Measurements from ENCODE around the gene BEND3.

DNA sequence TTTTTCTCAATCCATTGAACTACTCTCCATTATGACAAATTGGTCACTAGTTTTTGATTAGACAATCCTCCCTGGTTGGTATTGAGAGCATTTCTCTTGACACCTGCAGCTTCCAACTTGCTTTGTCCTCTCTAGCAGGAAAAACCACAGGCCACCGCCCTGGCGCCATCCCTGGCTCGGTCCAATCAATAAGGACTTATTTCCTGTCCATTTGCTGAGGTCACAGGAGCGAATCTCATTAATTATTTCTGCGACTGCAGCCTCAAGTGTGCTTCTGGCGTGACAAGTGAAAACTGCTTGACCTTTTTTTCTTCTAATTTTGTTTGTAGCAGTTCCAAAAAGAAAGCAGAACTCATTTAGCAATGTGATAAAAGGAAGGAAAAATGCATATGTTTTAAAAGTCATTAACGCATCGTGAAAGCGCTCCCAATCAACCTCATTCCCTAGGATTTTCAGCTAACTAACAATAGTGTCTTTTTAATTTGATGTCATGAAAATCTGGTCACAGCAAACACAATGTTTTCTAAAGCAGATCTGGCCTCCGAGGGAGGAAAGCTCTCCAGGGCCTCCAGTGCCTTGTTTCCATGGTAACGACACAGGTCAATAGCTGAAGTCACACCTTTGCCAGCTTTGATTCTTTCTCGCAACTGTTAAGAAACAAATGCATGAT lies 39.0 kb upstream of the BEND3 start:
- TF ChIP-seq POLR2AphosphoS5 (IDR thresholded peaks at IDR 0.05; ENCODE audit: low read length) (no peak), PAX5 (IDR thresholded peaks at IDR 0.05; ENCODE audit: borderline replicate concordance, low read depth, low read length) (no peak), ZNF274 (IDR thresholded peaks at IDR 0.05; ENCODE audit: insufficient read depth, insufficient read length) (no peak), SREBF1 (IDR thresholded peaks at IDR 0.05; ENCODE audit: low read length) (no peak), CREM (IDR thresholded peaks at IDR 0.05; ENCODE audit: low read depth) (no peak), SIX5 (IDR thresholded peaks at IDR 0.05; ENCODE audit: low read depth, low read length, severe bottlenecking) (no peak)
- TF ChIP-seq, protein P1, sequence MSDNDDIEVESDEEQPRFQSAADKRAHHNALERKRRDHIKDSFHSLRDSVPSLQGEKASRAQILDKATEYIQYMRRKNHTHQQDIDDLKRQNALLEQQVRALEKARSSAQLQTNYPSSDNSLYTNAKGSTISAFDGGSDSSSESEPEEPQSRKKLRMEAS (IDR thresholded peaks at IDR 0.05; ENCODE audit: low read depth, low read length), result no peak
- TF ChIP-seq, protein P2, sequence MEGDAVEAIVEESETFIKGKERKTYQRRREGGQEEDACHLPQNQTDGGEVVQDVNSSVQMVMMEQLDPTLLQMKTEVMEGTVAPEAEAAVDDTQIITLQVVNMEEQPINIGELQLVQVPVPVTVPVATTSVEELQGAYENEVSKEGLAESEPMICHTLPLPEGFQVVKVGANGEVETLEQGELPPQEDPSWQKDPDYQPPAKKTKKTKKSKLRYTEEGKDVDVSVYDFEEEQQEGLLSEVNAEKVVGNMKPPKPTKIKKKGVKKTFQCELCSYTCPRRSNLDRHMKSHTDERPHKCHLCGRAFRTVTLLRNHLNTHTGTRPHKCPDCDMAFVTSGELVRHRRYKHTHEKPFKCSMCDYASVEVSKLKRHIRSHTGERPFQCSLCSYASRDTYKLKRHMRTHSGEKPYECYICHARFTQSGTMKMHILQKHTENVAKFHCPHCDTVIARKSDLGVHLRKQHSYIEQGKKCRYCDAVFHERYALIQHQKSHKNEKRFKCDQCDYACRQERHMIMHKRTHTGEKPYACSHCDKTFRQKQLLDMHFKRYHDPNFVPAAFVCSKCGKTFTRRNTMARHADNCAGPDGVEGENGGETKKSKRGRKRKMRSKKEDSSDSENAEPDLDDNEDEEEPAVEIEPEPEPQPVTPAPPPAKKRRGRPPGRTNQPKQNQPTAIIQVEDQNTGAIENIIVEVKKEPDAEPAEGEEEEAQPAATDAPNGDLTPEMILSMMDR (IDR thresholded peaks at IDR 0.05 in 2 of 3, conservative IDR thresholded peaks at IDR 0.05 in 1 of 3; ENCODE audit: control insufficient read depth in 2 of 3, extremely low read depth in 1 of 3, insufficient read depth in 1 of 3, low read depth in 3 of 3, low read length in 3 of 3), result no peak
- TF ChIP-seq, protein P3, sequence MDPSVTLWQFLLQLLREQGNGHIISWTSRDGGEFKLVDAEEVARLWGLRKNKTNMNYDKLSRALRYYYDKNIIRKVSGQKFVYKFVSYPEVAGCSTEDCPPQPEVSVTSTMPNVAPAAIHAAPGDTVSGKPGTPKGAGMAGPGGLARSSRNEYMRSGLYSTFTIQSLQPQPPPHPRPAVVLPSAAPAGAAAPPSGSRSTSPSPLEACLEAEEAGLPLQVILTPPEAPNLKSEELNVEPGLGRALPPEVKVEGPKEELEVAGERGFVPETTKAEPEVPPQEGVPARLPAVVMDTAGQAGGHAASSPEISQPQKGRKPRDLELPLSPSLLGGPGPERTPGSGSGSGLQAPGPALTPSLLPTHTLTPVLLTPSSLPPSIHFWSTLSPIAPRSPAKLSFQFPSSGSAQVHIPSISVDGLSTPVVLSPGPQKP (IDR thresholded peaks at IDR 0.05; ENCODE audit: low read depth, low read length), result no peak

Measured in GM12878 (cell line).